Activated naive CD4-positive, alpha-beta T cell treated with anti-CD3 and anti-CD28 coated beads for 36 hours (primary cell): ENCODE data around the gene CSPG4. TPM values are rescaled to one million over a fixed set of nuclear protein-coding genes. Genes with fewer than 3 reads are reported as not detected.
A peak's percentile ranks its signal among the peaks of the same experiment; 100 is the strongest.
"Not testable (repeated sequence)": the region's sequence is repeated elsewhere in the genome, so short reads cannot be mapped to it uniquely, and the experiment has no call there.

Source experiments
- CTCF ChIA-PET: fragments of 350-600 bp; sonication (Branson Sonifier 250); formaldehyde crosslinking; loops from one replicate; lab custom pipeline; 2021; ENCODE audit warnings: antibody characterized with exemption; lab: Charles Lee
- DNase-seq: peaks from one replicate; pipeline ENCODE4 v3.0.0-alpha.2; 2020
- H3K27ac Mint-ChIP-seq: one replicate; pipeline ENCODE4 v1.8.0; 2021; ENCODE audit warnings: mild to moderate bottlenecking, mixed read lengths
- H3K27me3 Mint-ChIP-seq: one replicate; pipeline ENCODE4 v1.8.0; 2021; ENCODE audit warnings: low read depth, mixed read lengths
- H3K36me3 Mint-ChIP-seq: one replicate; pipeline ENCODE4 v1.8.0; 2021; ENCODE audit warnings: low read depth, mixed read lengths
- H3K4me1 Mint-ChIP-seq: one replicate; pipeline ENCODE4 v1.8.0; 2021; ENCODE audit warnings: low read depth, mixed read lengths
- H3K4me3 Mint-ChIP-seq: one replicate; pipeline ENCODE4 v1.8.0; 2021; ENCODE audit warnings: mild to moderate bottlenecking, moderate library complexity, mixed read lengths
- H3K9me3 Mint-ChIP-seq: one replicate; pipeline ENCODE4 v1.8.0; 2021; ENCODE audit warnings: mixed read lengths
- intact Hi-C: fragments of 100-400 bp; cut with micrococcal nuclease; formaldehyde crosslinking; loops from one replicate; pipeline ENCODE4 v1.15.1; 2023
- total RNA-seq, 2 experiments: library from RNA; stranded (reverse); gene quantifications; one replicate each; pipeline ENCODE4 v1.2.3, GENCODE V29; 2021

The CSPG4 gene
- total RNA-seq, 2 experiments from 2014 or later = not detected

- Mint-ChIP-seq H3K27ac (no peak overlapping the region), H3K36me3 (no peaks in the 10 kb centered on the region), H3K4me3 (no peak overlapping the region), H3K27me3 (peaks cover 18% of the 10 kb centered on the region), H3K9me3 (no peaks in the 10 kb centered on the region), H3K4me1 (peaks cover 6% of the 10 kb centered on the region)
- intact Hi-C loops = no loop called here
- no peak for DNase-seq
- CTCF ChIA-PET = no interaction called here
These were observed 16.9 kb downstream of the CSPG4 start for GRCh38 chr15:75695634-75696310.

- Mint-ChIP-seq H3K36me3 (no peaks in the 10 kb centered on the region), H3K27me3 (peaks cover 18% of the 10 kb centered on the region), H3K27ac (no peak overlapping the region), H3K9me3 (no peaks in the 10 kb centered on the region), H3K4me1 (peaks cover 6% of the 10 kb centered on the region), H3K4me3 (no peak overlapping the region)
- intact Hi-C loops = no loop called here
- CTCF ChIA-PET = no interaction called here
- DNase-seq = no peak
These were observed 17.4 kb downstream of the CSPG4 start for GRCh38 chr15:75695220-75695619.

- H3K27me3 Mint-ChIP-seq = peaks cover 18% of the 10 kb centered on the region
- peaks cover 6% of the 10 kb centered on the region for H3K4me1 Mint-ChIP-seq
- H3K4me3 Mint-ChIP-seq = no peak overlapping the region
- intact Hi-C loops = no loop called here
- no peak overlapping the region for H3K27ac Mint-ChIP-seq
- DNase-seq = peak; percentile 34
- CTCF ChIA-PET = no interaction called here
- no peaks in the 10 kb centered on the region for H3K9me3 Mint-ChIP-seq
- H3K36me3 Mint-ChIP-seq = no peaks in the 10 kb centered on the region
These were observed 18.1 kb downstream of the CSPG4 start for GRCh38 chr15:75694241-75695182.

DNA sequence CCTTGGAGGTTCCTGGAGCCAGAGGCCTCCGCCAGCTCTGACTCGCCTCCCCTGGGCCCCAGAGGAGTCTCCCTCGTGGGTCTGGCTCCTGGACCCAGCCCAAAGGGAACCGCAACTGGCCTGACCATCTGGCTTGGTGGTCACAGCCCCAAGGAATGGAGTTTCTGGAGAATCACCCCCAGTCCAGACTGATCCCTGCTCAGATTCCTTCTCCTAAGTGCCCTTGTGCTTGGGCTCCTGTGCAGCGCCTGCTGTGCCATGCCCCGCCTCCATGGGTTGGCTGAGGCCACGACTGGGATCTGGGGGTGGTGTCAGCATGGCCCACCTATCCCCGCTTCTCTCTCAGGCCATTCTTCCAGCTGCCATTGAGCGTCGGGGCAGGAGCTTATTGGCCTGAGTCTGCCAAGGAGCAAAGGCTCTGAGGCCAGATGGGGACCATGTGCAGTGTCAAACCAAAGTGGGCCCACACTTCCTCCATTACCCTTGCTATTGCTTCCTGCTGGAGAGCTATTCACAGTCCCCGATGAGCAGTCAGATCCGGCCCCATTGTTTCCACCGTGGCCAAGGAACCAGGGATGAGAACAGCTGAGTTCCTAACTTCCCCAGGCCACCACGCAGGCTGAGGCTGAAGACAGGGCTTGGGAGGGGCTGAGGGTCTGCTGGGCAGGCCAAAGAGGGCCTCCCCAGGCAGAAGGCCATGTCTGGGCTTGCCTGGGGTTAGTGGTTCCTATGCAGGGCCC is 19.0 kb downstream of the CSPG4 start:
- Mint-ChIP-seq H3K27ac (no peak overlapping the region), H3K36me3 (no peaks in the 10 kb centered on the region), H3K27me3 (peaks cover 18% of the 10 kb centered on the region), H3K9me3 (no peaks in the 10 kb centered on the region), H3K4me1 (peaks cover 6% of the 10 kb centered on the region), H3K4me3 (no peak overlapping the region)
- intact Hi-C loops = no loop called here
- DNase-seq = no peak
- CTCF ChIA-PET = interaction anchor here (0.6 kb wide), 1 partner anchor 50 kb away, joined by 3 read pairs; no protein-coding TSS in a partner anchor

DNA sequence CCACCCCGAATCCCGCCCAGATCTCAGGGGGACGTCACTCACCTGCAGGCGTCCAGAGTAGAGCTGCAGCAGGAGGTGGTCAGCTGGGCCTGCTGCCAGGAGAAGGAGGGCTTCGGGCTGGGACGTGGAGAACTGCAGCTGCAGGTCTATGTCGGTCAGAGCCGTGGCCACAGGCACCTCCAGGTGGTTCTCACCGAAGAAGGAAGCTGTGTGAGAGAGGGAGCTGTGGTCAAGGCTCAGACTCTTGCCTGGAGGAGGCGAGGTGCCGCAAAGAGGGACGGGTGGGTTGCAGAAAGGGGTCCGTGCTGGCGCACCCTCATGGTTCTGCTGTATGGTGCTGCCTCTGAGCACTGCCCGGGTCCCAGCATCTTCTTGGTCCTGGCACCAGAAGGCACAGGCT is 19.6 kb downstream of the CSPG4 start:
- H3K9me3 Mint-ChIP-seq, DNase-seq, H3K27ac Mint-ChIP-seq, H3K4me3 Mint-ChIP-seq, H3K36me3 Mint-ChIP-seq, intact Hi-C loops, H3K4me1 Mint-ChIP-seq: not testable (repeated sequence)
- peaks cover 18% of the 10 kb centered on the region for H3K27me3 Mint-ChIP-seq
- CTCF ChIA-PET = interaction anchor here (0.6 kb wide), 1 partner anchor 51 kb away, joined by 3 read pairs; no protein-coding TSS in a partner anchor

DNA sequence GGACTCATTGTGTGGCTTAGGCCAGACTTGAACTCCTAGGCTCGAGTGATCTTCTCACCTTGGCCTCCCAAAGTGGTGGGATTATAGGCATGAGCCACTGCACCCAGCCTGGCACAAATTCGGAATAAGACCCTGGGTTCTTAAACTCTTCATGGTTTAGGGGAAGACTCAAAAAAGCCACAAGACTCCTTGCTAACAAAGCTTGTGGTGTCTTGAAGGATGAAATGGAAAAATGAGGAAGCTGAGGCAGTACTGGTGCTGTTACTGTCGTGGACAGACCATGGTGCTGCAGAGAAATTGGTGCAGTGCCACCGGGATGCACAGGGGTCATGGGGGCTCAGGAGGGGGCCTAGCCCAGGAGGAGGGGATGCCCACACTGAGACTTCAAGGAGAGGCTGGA is 20.3 kb downstream of the CSPG4 start:
- H3K27ac Mint-ChIP-seq, CTCF ChIA-PET, H3K36me3 Mint-ChIP-seq, intact Hi-C loops, DNase-seq, H3K9me3 Mint-ChIP-seq, H3K4me3 Mint-ChIP-seq, H3K4me1 Mint-ChIP-seq: not testable (repeated sequence)
- peaks cover 18% of the 10 kb centered on the region for H3K27me3 Mint-ChIP-seq

DNA sequence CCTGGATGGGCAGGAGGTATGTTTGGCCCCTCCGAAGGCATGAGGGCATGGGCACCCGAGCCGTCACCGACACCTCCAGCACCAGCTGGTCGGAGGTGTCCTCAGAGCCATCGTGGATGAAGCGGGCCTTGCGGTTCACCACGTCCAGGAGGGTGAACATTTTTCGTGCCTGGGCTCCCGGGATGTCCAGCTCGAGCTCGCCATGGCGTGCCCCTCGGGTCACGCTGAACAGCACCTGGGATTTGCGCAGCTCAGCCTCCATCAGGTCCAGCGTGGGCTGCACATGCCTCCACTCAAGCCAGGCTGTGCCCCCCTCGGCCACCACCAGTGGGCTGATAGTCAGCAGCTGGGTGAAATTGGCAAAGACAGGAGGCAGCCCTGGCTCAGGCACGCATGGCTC is 23.2 kb downstream of the CSPG4 start:
- DNase-seq, H3K9me3 Mint-ChIP-seq, H3K4me3 Mint-ChIP-seq, H3K4me1 Mint-ChIP-seq, H3K27ac Mint-ChIP-seq, H3K36me3 Mint-ChIP-seq, CTCF ChIA-PET: not testable (repeated sequence)
- intact Hi-C loops = loop anchor here (5.0 kb wide), 1 partner anchor 48 kb away; no protein-coding TSS in a partner anchor
- peaks cover 14% of the 10 kb centered on the region for H3K27me3 Mint-ChIP-seq

DNA sequence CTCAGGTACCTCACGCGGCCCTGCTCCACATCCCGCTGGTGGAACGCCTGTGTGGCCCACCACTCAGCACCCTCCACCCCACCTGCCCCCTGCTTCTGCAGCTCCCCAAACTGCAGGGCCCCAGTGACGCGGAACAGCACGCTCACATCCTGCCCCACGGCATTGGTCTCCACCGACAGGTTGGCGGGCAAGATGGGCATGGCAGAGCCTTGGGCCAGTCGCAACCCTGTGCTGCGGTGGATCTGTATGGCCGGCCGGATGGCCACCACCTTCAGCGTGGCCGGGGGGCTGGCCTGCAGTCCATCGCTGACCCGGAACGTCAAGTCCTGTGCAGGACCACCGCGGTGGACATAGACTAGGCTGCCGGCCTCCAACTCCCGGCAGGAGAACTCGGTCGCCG is 23.8 kb downstream of the CSPG4 start:
- DNase-seq = no peak
- Mint-ChIP-seq H3K4me1 (no peaks in the 10 kb centered on the region), H3K27ac (no peak overlapping the region), H3K9me3 (no peaks in the 10 kb centered on the region), H3K36me3 (no peaks in the 10 kb centered on the region), H3K4me3 (no peak overlapping the region), H3K27me3 (peaks cover 11% of the 10 kb centered on the region)
- CTCF ChIA-PET = no interaction called here
- intact Hi-C loops = loop anchor here (5.0 kb wide), 1 partner anchor 48 kb away; no protein-coding TSS in a partner anchor

DNA sequence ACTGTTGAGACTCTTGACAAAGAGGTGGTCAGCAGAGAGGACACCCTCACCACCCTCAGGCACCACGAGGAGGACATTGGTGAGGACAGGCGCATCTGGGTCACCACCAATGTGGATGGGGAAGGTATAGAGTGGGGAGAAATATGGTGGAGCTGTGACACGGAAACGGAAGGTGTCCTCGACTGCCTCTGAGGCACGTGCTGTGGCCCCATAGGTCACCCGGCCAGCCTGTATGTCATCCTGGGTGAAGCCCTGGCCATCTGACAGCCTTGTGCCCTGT is 24.4 kb downstream of the CSPG4 start:
- DNase-seq = no peak
- Mint-ChIP-seq H3K9me3 (no peaks in the 10 kb centered on the region), H3K27ac (no peak overlapping the region), H3K27me3 (peaks cover 11% of the 10 kb centered on the region), H3K4me3 (no peak overlapping the region), H3K36me3 (no peaks in the 10 kb centered on the region), H3K4me1 (no peaks in the 10 kb centered on the region)
- CTCF ChIA-PET = no interaction called here
- intact Hi-C loops = loop anchor here (5.0 kb wide), 1 partner anchor 49 kb away; no protein-coding TSS in a partner anchor

- H3K4me3 Mint-ChIP-seq = no peak overlapping the region
- DNase-seq = no peak
- H3K9me3 Mint-ChIP-seq = no peaks in the 10 kb centered on the region
- no peaks in the 10 kb centered on the region for H3K4me1 Mint-ChIP-seq
- peaks cover 8% of the 10 kb centered on the region for H3K27me3 Mint-ChIP-seq
- no peaks in the 10 kb centered on the region for H3K36me3 Mint-ChIP-seq
- CTCF ChIA-PET = no interaction called here
- intact Hi-C loops = loop anchor here (5.0 kb wide), 1 partner anchor 50 kb away; no protein-coding TSS in a partner anchor
- no peak overlapping the region for H3K27ac Mint-ChIP-seq
These were observed 25.0 kb downstream of the CSPG4 start for GRCh38 chr15:75687486-75688277.

GRCh38 chr15:75686212-75686642 is 26.4 kb downstream of the CSPG4 start:
- H3K36me3 Mint-ChIP-seq, H3K27ac Mint-ChIP-seq, H3K9me3 Mint-ChIP-seq, H3K27me3 Mint-ChIP-seq, H3K4me3 Mint-ChIP-seq, H3K4me1 Mint-ChIP-seq: not testable (repeated sequence)
- intact Hi-C loops = loop anchor here (1.0 to 5.0 kb wide), 2 partner anchors 51 to 116 kb away; no protein-coding TSS in a partner anchor
- CTCF ChIA-PET = interaction anchor here (0.6 to 1.4 kb wide), 9 partner anchors 8 to 652 kb away, joined by 3 to 8 read pairs (median 3); partner anchors contain the start of gene MAN2C1
- DNase-seq = peak; percentile 87
